ENCODE measurements around the gene HS6ST2.

Gene HS6ST2

GRCh38 chrX:132652871-132653270 is 305.6 kb downstream of the HS6ST2 start:
- H2BK5ac ChIP-seq (ENCODE audit: low read length) = no peak overlapping the region
- no CpG with 5 or more reads among the region's 4 CpGs for WGBS, 2 donors (ENCODE audit: extremely low coverage in 2 of 2, insufficient read length in 2 of 2, insufficient replicate concordance in 1 of 2)

DNA sequence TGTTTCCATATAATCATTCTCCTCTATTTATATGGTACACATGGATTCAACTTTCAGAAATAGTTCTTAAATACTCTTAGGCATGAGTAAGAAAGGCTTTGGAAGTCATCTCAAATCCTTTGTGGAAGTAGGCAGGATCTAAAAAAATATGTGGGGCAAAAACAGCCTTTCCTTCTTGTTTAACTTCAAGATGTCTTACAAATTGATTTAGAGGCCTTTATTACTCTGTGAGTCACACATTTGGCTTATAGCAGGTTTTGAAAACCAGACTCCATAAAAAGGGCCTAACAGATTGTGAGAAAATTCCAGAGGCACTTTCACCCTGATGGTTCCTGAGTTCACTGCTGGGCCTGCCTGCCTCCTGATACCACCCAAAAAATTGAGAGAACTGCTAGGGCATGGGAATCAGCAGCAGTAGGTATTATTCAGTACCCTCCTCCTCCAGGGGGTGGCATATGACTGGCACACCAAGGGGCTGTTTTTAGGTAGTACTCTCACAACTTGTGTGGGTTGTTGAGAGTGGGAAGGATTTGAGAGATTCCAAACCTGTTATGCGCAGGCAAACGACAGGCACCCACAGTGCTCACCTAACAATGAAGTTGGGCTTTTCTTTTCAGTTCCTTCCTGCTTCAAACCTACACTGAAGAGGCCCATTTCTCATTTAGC is 306.9 kb downstream of the HS6ST2 start:
- Histone ChIP-seq H2AFZ (ENCODE audit: low read length) (no peak overlapping the region), H3K79me1 (ENCODE audit: low read depth, low read length) (no peaks in the 10 kb centered on the region), H3K4me3 (ENCODE audit: low read length in 2 of 2) (no peak overlapping the region), H2BK12ac (ENCODE audit: low read length) (no peak overlapping the region), H3K27me3 (ENCODE audit: control insufficient read depth in 3 of 3, insufficient read depth in 3 of 3, low read depth in 1 of 3, low read length in 3 of 3) (peaks cover 0 to 3% (median 0%) of the 10 kb centered on the region in 3 experiments), H3K9me3 (replicated peaks in 1 of 2; ENCODE audit: control insufficient read depth in 2 of 2, insufficient read depth in 1 of 2, low read depth in 1 of 2, low read length in 2 of 2) (peaks cover 0 to 2% of the 10 kb centered on the region in 2 donors), H3K27ac (replicated peaks; ENCODE audit: low read length) (no peak overlapping the region), H2BK120ac (ENCODE audit: low read depth, low read length) (no peak overlapping the region), H3K9ac (ENCODE audit: low read depth, low read length, poor library complexity) (no peak overlapping the region), H3K18ac (ENCODE audit: low read length) (no peak overlapping the region), H2BK15ac (ENCODE audit: low read length) (no peak overlapping the region), H3K36me3 (replicated peaks in 1 of 2; ENCODE audit: control insufficient read depth in 2 of 2, insufficient read depth in 2 of 2, low read length in 2 of 2) (no peaks in the 10 kb centered on the region), H3K23ac (ENCODE audit: low read depth, low read length, poor library complexity) (no peak overlapping the region), H2AK5ac (ENCODE audit: low read depth, low read length) (no peak overlapping the region), H3K4me1 (ENCODE audit: control insufficient read depth in 2 of 2, insufficient read depth in 1 of 2, low read depth in 1 of 2, low read length in 2 of 2) (peaks cover 0 to 8% of the 10 kb centered on the region in 2 donors), H2BK5ac (ENCODE audit: low read length) (no peak overlapping the region), H3K4ac (ENCODE audit: low read length) (no peak overlapping the region), H4K8ac (ENCODE audit: low read depth, low read length) (no peak overlapping the region), H3K4me2 (ENCODE audit: insufficient read depth, low read length, poor library complexity, severe bottlenecking) (peak overlapping the region; percentile 11), H3K14ac (ENCODE audit: low read length) (no peak overlapping the region), H4K91ac (ENCODE audit: low read depth, low read length, poor library complexity) (no peak overlapping the region)
- no peak for DNase-seq (ENCODE audit: low spot score)
- WGBS, 2 donors (ENCODE audit: extremely low coverage in 2 of 2, insufficient read length in 2 of 2, insufficient replicate concordance in 1 of 2) = no CpG with 5 or more reads among the region's 2 CpGs

More at GRCh38 chrX:132652871-132653270, 305.6 kb downstream of the HS6ST2 start:
- Histone ChIP-seq H4K8ac (ENCODE audit: low read depth, low read length) (no peak overlapping the region), H2BK12ac (ENCODE audit: low read length) (no peak overlapping the region), H3K4me2 (ENCODE audit: insufficient read depth, low read length, poor library complexity, severe bottlenecking) (no peak overlapping the region), H3K79me1 (ENCODE audit: low read depth, low read length) (no peaks in the 10 kb centered on the region), H3K27me3 (ENCODE audit: control insufficient read depth in 3 of 3, insufficient read depth in 3 of 3, low read depth in 1 of 3, low read length in 3 of 3) (peaks cover 0 to 3% (median 0%) of the 10 kb centered on the region in 3 experiments), H2BK120ac (ENCODE audit: low read depth, low read length) (no peak overlapping the region), H2BK15ac (ENCODE audit: low read length) (no peak overlapping the region), H3K36me3 (replicated peaks in 1 of 2; ENCODE audit: control insufficient read depth in 2 of 2, insufficient read depth in 2 of 2, low read length in 2 of 2) (no peaks in the 10 kb centered on the region), H3K23ac (ENCODE audit: low read depth, low read length, poor library complexity) (no peak overlapping the region), H4K91ac (ENCODE audit: low read depth, low read length, poor library complexity) (no peak overlapping the region), H3K4me1 (ENCODE audit: control insufficient read depth in 2 of 2, insufficient read depth in 1 of 2, low read depth in 1 of 2, low read length in 2 of 2) (peaks cover 0 to 11% of the 10 kb centered on the region in 2 donors), H3K4ac (ENCODE audit: low read length) (no peak overlapping the region), H3K14ac (ENCODE audit: low read length) (no peak overlapping the region), H3K27ac (replicated peaks; ENCODE audit: low read length) (no peak overlapping the region), H2AFZ (ENCODE audit: low read length) (no peak overlapping the region), H3K18ac (ENCODE audit: low read length) (no peak overlapping the region), H3K4me3 (ENCODE audit: low read length in 2 of 2) (no peak overlapping the region), H3K9ac (ENCODE audit: low read depth, low read length, poor library complexity) (no peak overlapping the region), H3K9me3 (replicated peaks in 1 of 2; ENCODE audit: control insufficient read depth in 2 of 2, insufficient read depth in 1 of 2, low read depth in 1 of 2, low read length in 2 of 2) (no peaks in the 10 kb centered on the region), H2AK5ac (ENCODE audit: low read depth, low read length) (no peak overlapping the region)
- DNase-seq (ENCODE audit: low spot score) = no peak

DNA sequence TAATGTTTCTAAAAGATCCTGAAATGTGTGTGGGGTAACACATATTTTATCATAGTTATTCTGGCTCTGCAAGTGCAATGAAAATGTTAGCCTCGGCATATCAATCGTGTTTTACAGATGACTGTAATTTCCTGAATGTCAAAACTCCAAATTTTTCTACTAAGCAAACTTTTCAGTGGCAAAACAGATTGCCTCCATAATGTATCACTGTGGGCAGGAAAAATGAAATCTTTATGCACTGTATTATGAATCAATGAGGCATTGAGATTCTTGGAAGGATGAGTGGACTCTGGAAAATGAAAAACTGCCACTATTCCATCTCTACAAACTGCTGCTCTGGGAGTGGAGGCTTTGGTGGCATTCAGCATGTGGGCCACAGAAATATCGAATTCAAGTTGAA is 309.5 kb downstream of the HS6ST2 start:
- WGBS, 2 donors (ENCODE audit: extremely low coverage in 2 of 2, insufficient read length in 2 of 2, insufficient replicate concordance in 1 of 2) = no CpG with 5 or more reads among the region's 3 CpGs
- no peaks in the 10 kb centered on the region for H3K79me1 ChIP-seq (ENCODE audit: low read depth, low read length)
- no peak overlapping the region for H2AK5ac ChIP-seq (ENCODE audit: low read depth, low read length)
- H3K4me2 ChIP-seq (ENCODE audit: insufficient read depth, low read length, poor library complexity, severe bottlenecking) = no peak overlapping the region
- H4K8ac ChIP-seq (ENCODE audit: low read depth, low read length) = no peak overlapping the region
- H3K36me3 ChIP-seq (replicated peaks in 1 of 2; ENCODE audit: control insufficient read depth in 2 of 2, insufficient read depth in 2 of 2, low read length in 2 of 2) = no peaks in the 10 kb centered on the region
- H3K27ac ChIP-seq (replicated peaks; ENCODE audit: low read length) = no peak overlapping the region
- H3K4me3 ChIP-seq (ENCODE audit: low read length in 2 of 2) = no peak overlapping the region
- H2BK120ac ChIP-seq (ENCODE audit: low read depth, low read length) = no peak overlapping the region
- H3K4ac ChIP-seq (ENCODE audit: low read length) = no peak overlapping the region
- H2BK5ac ChIP-seq (ENCODE audit: low read length) = no peak overlapping the region
- peaks cover 0 to 8% of the 10 kb centered on the region in 2 donors for H3K4me1 ChIP-seq (ENCODE audit: control insufficient read depth in 2 of 2, insufficient read depth in 1 of 2, low read depth in 1 of 2, low read length in 2 of 2)
- H3K9ac ChIP-seq (ENCODE audit: low read depth, low read length, poor library complexity) = no peak overlapping the region
- no peak for DNase-seq (ENCODE audit: low spot score)
- no peak overlapping the region for H4K91ac ChIP-seq (ENCODE audit: low read depth, low read length, poor library complexity)
- H2BK12ac ChIP-seq (ENCODE audit: low read length) = no peak overlapping the region
- peaks cover 0 to 2% of the 10 kb centered on the region in 2 donors for H3K9me3 ChIP-seq (replicated peaks in 1 of 2; ENCODE audit: control insufficient read depth in 2 of 2, insufficient read depth in 1 of 2, low read depth in 1 of 2, low read length in 2 of 2)
- no peak overlapping the region for H2BK15ac ChIP-seq (ENCODE audit: low read length)
- H3K27me3 ChIP-seq (ENCODE audit: control insufficient read depth in 3 of 3, insufficient read depth in 3 of 3, low read depth in 1 of 3, low read length in 3 of 3) = peaks cover 0 to 3% (median 0%) of the 10 kb centered on the region in 3 experiments
- H3K23ac ChIP-seq (ENCODE audit: low read depth, low read length, poor library complexity) = no peak overlapping the region
- H3K18ac ChIP-seq (ENCODE audit: low read length) = no peak overlapping the region
- H2AFZ ChIP-seq (ENCODE audit: low read length) = no peak overlapping the region
- no peak overlapping the region for H3K14ac ChIP-seq (ENCODE audit: low read length)

- no peak for DNase-seq (ENCODE audit: low spot score)
- no peak overlapping the region for H3K14ac ChIP-seq (ENCODE audit: low read length)
- H3K9ac ChIP-seq (ENCODE audit: low read depth, low read length, poor library complexity) = no peak overlapping the region
- H3K27me3 ChIP-seq (ENCODE audit: control insufficient read depth in 3 of 3, insufficient read depth in 3 of 3, low read depth in 1 of 3, low read length in 3 of 3) = no peaks in the 10 kb centered on the region
- H2BK120ac ChIP-seq (ENCODE audit: low read depth, low read length) = no peak overlapping the region
- H3K4me1 ChIP-seq (ENCODE audit: control insufficient read depth in 2 of 2, insufficient read depth in 1 of 2, low read depth in 1 of 2, low read length in 2 of 2) = peaks cover 0 to 3% of the 10 kb centered on the region in 2 donors
- no peak overlapping the region for H2AK5ac ChIP-seq (ENCODE audit: low read depth, low read length)
- H3K4ac ChIP-seq (ENCODE audit: low read length) = no peak overlapping the region
- H2BK5ac ChIP-seq (ENCODE audit: low read length) = no peak overlapping the region
- H4K91ac ChIP-seq (ENCODE audit: low read depth, low read length, poor library complexity) = no peak overlapping the region
- H3K9me3 ChIP-seq (replicated peaks in 1 of 2; ENCODE audit: control insufficient read depth in 2 of 2, insufficient read depth in 1 of 2, low read depth in 1 of 2, low read length in 2 of 2) = no peaks in the 10 kb centered on the region
- no peak overlapping the region for H3K18ac ChIP-seq (ENCODE audit: low read length)
- H3K4me2 ChIP-seq (ENCODE audit: insufficient read depth, low read length, poor library complexity, severe bottlenecking) = no peak overlapping the region
- no peak overlapping the region for H2BK15ac ChIP-seq (ENCODE audit: low read length)
- no peaks in the 10 kb centered on the region for H3K36me3 ChIP-seq (replicated peaks in 1 of 2; ENCODE audit: control insufficient read depth in 2 of 2, insufficient read depth in 2 of 2, low read length in 2 of 2)
- H3K79me1 ChIP-seq (ENCODE audit: low read depth, low read length) = no peaks in the 10 kb centered on the region
- no peak overlapping the region for H3K27ac ChIP-seq (replicated peaks; ENCODE audit: low read length)
- H2AFZ ChIP-seq (ENCODE audit: low read length) = no peak overlapping the region
- no peak overlapping the region for H2BK12ac ChIP-seq (ENCODE audit: low read length)
- no peak overlapping the region for H3K4me3 ChIP-seq (ENCODE audit: low read length in 2 of 2)
- no peak overlapping the region for H4K8ac ChIP-seq (ENCODE audit: low read depth, low read length)
- no peak overlapping the region for H3K23ac ChIP-seq (ENCODE audit: low read depth, low read length, poor library complexity)
Measured at GRCh38 chrX:132639446-132639845, 319.0 kb downstream of the HS6ST2 start.

Measured in neuronal stem cell (in vitro differentiated cells).